ENCODE measurements around the gene RNF41.

Gene RNF41

DNA sequence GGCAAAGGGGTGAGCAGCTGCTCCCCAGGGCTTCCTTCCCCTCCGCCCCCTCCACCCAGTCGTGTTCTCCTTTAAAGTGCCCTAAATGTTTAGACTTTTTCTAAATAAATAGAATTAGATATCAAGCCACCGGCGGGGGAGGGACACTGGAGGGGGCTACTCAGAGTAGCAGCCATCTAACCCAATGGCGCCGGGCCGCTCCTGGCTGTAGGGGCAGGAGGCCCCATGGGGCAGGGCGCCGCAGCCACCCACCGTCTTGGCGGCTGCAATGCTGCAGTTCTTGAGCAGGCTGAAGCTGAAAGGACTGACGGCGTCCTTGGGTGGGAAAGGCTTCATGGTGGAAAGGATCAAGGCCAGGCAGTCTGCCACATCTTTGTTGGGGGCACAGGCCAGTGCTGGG lies 21.3 kb upstream of the RNF41 start:
- no peak for DNase-seq

GRCh38 chr12:56241424-56242303 lies 19.9 kb upstream of the RNF41 start:
- no peak for DNase-seq

GRCh38 chr12:56237552-56237951 lies 15.8 kb upstream of the RNF41 start:
- DNase-seq: no peak

DNA sequence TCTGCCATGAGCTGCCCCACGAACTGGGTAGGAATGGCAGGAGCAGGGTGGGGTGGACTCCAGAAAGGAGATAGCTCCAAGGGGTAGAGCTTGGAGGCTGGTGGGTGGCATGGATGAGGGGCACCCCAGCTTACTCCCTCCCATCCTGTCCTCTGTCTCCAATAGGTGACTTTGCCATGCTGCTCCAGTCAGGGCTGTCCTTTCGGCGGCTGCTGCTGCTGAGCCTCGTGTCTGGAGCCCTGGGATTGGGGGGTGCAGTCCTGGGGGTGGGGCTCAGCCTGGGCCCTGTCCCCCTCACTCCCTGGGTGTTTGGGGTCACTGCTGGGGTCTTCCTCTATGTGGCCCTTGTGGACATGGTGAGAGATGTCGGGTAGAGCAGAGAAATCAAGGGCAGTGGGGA lies 15.3 kb upstream of the RNF41 start:
- no peak for DNase-seq

DNA sequence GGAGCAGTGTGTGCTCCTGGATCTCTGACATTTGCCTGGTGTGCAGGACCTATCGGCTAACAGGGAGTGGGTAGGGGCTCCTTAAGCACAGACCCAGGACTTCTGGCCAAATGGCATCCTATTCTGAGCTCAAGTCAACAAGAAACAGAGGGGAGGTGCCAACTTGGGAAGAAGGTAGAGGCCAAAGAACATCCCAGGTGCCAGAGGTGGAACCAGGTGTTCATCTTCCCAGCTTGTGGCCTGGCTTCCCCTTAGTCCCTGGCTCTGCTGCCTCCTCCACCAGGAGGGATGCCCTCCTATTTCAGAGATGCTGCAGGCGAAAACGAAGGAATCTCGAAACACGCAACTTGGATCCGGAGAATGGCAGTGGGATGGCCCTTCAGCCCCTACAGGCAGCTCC lies 14.4 kb upstream of the RNF41 start:
- DNase-seq: no peak

- no peak for DNase-seq
Measured at GRCh38 chr12:56234746-56235436, 13.2 kb upstream of the RNF41 start.

GRCh38 chr12:56231184-56231582 lies 9.5 kb upstream of the RNF41 start:
- DNase-seq: no peak

- DNase-seq: no peak
Measured at GRCh38 chr12:56230432-56231183, 8.9 kb upstream of the RNF41 start.

- DNase-seq: no peak
Measured at GRCh38 chr12:56229916-56230431, 8.3 kb upstream of the RNF41 start, which contains the start of gene SLC39A5. Gene SLC39A5, plus strand, starts transcription at chr12:56230051. Its CDS starts 1,224 bp downstream, at chr12:56231275.

GRCh38 chr12:56229082-56229481 lies 7.4 kb upstream of the RNF41 start:
- no peak for DNase-seq

DNA sequence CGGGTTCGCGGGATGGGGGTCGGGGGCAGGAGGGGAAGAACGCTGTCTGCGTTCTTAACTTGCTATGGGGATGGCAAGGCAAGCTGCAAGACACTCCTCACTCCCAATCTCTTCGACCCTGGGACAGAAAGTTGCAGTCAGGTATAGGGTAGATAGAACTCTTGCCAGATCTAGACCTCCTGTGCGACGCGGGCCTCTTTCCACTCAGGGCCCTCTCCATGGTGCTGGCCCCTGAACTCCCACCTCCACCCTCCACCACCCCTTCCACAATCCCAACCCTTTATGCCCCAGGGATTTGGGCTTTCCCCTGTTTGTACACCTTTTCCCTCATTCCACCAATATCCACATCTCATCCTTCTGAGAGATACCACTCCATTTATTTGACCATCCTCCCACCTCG lies 3.2 kb upstream of the RNF41 start:
- DNase-seq: no peak

- DNase-seq: peak; percentile 85
Measured at GRCh38 chr12:56224102-56224701, 2.5 kb upstream of the RNF41 start, which contains the start of gene NABP2. Gene NABP2, plus strand, starts transcription at chr12:56224342. Its CDS starts 515 bp downstream, at chr12:56224857.

DNA sequence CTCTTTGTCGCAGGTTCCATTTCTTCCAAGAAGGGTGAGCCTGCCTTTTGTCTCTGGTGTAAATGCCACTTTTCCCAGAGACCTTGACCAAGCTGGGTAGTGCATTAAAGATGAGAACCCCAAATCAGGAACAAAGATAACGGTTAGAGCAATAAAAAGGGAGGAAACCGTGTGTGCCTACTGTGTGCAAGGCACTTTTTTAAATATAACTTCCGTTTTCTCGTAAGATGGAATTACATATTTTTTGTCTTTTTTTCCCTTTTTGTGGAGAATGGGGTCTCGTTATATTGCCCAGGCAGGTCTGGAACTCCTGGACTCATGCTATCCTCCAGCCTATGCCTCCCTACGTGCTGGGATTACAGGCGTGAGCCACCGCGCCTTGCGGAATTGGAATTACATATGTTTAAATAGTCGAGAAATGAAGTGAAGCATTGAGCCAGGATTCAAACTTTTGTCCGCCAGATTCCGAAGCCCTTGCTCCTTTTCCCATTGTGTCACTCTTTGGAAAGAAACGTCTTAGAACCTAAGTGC lies 1.9 kb upstream of the RNF41 start:
- no peak for DNase-seq

DNA sequence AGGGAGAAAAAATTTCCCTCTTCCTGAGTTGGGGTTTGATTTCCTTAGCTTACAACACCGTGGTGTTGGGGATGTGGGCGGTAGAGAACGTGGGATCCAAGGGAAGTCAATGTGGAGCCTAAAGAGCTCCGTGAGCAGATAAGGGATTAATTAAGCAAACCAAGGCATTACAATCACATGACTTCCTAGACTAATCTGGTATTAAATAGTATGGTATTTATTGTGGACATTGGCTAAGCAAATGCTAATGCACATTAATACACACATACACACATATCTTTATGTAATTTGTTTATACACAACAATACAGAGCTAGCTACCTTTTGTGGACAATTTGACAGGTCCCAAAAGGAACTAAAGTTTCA lies 791 bp upstream of the RNF41 start:
- no peak for DNase-seq

DNA sequence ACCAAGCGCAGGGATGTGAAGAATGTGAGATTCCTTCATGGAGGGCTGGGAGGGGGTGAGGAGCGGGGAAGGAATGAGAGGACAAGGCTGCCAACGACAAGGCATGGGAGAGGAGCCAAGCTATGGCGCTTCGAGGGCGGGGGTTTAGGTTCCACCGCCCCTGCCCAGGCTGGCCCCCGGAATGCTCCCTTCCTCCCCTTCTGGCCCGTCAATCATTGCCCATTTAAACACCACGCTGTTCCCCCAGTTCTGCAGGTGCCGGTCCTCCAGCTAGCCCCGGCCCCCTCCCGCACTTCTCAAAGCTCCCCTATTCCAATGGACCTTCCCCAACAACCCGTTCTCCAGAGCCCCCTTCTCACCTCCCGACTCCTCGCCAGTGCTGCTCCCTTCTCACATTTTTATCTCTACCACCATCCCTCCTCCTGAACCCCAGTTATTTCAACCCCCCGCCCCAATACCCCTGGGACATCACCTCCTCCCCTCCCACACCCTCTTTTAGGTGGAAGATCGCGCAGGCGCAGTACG lies 428 bp downstream of the RNF41 start:
- peak; percentile 46 for DNase-seq

DNA sequence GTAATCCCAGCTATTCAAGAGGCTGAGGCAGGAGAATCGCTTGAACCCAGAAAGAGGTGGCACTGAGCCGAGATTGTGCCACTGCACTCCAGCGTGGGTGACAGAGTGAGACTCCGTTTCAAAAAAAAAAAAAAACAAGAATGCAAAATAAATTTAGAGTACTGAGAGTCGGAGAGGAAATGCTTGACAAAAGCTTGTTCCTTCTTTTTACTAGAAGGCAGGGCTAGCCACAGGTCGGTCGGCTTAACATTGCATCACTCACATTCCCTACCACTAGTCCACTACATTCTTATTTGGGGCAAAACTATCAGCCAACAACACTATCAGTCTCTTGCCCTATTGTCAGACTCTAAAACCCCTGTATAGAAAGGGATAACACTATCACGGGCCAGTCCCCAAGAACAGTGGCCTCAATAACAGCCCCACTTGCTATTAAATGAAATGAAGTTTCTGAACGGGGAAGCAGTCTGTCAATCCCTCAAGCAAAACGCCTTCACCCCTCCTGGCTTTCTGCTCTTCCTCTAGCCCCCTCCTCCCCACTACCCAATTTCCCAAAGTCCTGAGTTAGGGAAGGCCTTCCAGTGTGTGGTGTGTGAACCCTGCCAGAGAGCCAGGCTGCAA lies 1.0 kb downstream of the RNF41 start:
- DNase-seq: no peak

DNA sequence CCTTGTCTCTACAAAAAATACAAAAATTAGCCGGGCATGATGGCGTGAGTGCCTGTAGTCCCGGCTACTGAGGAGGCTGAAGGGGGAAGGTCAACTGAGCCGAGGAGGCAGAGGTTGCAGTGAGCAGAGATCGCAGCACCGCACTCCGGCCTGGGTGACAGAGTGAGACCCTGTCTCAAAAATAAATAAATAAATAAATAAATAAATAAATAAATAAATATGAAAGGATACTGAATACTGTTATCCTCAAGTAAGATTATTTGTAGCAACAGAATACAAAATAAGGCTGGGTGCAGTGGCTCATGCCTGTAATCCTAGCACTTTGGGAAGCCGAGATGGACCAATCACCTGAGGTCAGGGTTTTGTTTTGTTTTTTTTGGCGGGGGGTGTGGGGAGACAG lies 1.9 kb downstream of the RNF41 start:
- DNase-seq: no peak

DNA sequence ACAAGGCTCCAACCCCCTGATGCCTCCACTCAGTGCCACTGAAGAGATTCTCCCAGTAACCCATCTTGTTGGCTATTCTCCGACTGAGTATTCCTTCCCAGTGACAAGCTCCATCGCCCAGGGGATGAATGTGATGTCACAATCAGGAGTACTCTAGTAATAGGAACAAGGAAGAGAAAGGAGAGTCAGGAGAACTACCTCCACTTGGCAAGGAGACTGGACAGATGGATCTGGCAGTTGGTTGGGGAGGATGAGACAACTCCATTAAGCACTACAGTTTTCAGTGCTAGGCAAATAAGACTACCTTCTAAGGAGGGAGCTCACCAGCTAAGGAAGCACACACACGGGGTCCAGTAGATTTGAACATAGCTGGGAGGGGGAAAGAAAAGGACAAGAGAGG lies 5.3 kb downstream of the RNF41 start:
- no peak for DNase-seq

- DNase-seq: no peak
Measured at GRCh38 chr12:56213878-56214277, 7.8 kb downstream of the RNF41 start.

- no peak for DNase-seq
Measured at GRCh38 chr12:56212361-56212760, 9.4 kb downstream of the RNF41 start.

DNA sequence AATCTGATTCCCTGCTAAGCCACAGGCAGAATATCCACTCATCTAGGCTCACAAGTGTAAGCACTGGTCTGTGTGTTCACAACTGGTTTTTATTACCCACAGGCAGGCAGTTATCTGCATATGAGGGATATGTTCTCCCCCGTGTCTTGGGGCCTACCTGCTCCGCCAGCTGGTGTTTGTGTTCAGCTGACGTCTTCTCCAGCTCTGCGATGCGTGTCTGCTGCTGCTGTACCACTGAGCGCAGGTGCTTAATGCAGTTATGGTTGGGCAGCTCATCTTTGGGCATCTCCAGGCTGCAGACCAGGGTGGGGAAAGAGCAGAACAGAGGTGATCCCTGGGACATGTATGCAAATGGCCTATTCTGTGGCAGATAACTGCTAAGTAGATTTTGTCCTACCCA lies 13.7 kb downstream of the RNF41 start:
- DNase-seq: no peak
